ENCODE results near the gene SCUBE3.

DNA sequence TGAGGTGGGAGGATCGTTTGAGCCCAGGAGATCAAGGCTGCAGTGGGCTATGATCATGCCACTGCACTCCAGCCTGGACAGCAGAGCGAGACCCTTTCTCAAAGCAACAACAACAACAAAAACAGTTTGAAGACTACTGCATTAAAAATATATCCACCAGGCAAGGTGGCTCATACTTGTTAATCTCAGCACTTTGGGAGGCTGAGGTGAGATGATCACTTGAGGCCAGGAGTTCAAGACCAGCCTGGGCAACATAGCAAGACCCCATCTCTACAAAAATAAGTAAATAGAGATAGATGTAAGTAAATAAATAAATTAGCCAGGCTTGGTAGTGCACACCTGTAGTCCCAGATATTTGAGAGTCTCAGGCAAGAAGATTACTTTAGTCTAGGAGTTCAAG is 58.2 kb downstream of the SCUBE3 start:
- TF ChIP-seq POLR2A (IDR thresholded peaks at IDR 0.05; ENCODE audit: low read depth, low read length) (no peak), POLR2AphosphoS5 (IDR thresholded peaks at IDR 0.05; ENCODE audit: low read depth, low read length) (no peak), TAF1 (IDR thresholded peaks at IDR 0.05; ENCODE audit: low read depth, low read length) (no peak), SPI1 (IDR thresholded peaks at IDR 0.05; ENCODE audit: low read depth, low read length) (no peak), POU2F2 (IDR thresholded peaks at IDR 0.05; ENCODE audit: low read depth, low read length) (no peak), PAX5 (IDR thresholded peaks at IDR 0.05; ENCODE audit: insufficient read depth, low read length, severe bottlenecking) (no peak)

Data from GM12891 (cell line).